Stimulated activated CD4-positive, alpha-beta T cell treated with anti-CD3 and anti-CD28 coated beads, TNF-alpha, amount 100 ng/mL, for 48 hours (primary cell): ENCODE results near the gene DACT2.

Experiments used
- DNase-seq, 3 donors: peaks; one replicate each; pipeline ENCODE4 v3.0.0-alpha.2; 2020; ENCODE audit warnings: low read depth in 3 of 3

Gene DACT2

DNA sequence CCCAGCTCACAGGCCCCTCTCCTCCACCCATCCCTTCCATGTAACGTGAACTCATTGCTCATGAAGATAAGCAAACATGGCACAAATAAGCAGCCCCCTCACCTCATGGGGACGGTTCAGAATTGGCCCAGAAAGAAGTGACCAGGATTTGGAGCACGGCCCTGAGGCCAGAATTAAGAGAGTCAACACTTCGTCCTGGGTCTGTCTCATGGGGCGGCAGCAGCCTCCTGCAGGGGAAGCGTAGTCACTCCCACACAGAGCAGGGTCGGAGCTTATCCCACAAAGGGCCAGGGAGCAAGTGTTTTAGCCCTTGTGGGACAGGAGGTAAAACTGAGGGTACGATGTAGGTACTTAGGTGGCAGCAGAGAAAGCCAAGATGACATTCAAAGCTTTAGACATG lies 28.6 kb upstream of the DACT2 start:
- no peak for DNase-seq

DNA sequence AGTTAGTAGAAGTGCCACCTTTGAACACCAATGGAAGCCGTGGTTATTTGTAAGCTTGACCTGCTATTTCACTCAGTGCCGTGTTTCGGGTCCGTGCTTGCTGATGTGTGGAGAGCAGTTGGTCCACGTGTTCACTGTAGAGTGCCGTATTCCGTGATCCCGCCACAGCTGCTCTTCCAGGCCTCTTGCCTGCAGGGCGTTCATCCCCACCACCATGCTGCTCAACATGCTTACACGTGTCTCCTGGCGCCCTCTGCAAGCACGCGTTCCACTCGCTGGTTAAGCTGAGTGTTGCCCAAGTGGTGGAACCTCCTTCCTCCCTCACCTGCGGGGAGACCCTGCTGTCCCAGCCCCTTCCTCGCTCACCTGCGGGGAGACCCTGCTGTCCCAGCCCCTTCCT lies 28.0 kb upstream of the DACT2 start:
- no peak for DNase-seq

DNA sequence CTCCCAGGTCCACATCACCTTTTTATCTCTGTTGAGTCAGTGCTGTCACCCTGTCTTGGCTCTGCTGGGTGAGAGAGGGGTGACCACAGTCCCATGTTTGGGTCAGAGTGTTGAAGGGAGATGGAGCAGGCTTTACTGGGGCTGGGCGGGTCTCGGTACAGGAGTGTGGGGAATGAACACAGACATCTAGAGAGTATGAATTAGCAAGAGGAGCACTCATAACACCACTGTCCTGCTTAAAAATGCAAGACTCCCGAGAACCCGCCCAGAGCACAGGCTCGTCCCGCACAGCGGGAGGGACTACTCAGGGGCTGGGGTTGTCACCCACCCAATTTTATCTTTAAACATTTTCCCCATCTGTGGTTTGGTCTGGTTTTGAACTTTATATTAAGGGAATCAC lies 27.5 kb upstream of the DACT2 start:
- no peak for DNase-seq

DNA sequence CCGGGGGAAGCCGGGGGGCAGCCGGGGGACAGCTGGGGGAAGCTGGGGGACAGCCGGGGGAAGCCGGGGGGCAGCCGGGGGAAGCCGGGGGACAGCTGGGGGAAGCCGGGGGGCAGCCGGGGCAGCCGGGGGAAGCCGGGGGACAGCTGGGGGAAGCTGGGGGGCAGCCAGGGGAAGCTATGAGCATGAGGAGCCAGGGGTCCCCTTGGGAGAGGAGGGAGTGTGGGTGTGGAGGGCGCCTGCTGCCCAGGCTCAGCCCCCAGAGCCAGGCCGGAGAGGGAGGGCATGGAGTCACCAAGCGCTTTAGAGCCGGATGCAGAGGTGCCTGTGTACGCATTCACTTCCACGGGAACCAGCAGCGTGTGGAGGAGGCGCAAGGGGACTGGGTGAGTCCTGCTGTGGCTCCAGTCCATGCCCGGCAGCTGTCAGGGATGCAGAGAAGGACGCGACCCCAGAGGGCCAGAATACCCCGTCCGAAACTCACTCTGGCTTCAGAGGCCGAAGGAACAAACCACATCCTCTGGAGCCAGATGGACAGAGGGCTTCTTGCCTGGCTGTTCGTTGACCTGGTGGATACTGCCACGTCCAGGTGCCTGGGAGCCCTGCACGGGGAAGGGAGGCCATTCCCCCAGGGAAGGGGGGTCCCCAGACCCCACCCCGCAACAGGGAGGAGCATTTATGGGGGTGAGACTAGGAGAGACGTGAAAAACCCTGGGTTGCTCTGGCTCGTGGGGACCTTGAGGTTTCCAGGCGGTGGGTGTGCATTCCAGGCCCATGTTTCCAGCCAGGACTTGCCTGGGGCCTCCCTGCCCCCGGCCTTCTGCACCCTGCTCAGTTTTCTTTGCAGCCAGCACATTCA lies 26.5 kb upstream of the DACT2 start:
- DNase-seq = no peak

DNA sequence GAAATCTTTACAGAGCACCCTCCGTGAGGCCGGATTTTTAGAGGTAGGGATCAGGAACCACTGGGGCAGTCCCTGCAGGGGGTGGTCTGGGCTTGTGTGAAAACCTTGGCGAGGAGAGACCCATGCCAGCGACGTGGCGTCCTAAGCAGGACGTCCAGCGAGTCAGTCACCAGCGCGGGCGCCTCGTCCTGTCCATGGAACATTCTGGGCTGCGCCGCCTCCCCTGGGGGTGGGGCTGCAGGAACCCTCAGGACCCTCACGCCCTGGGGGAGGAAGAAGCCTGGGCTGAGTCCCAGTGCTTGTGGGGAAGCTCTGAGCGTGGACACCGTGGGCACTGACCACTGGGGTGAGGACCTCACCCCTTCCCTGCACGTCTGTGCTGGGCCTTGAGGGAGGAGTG lies 25.7 kb upstream of the DACT2 start:
- no peak for DNase-seq

GRCh38 chr6:168344338-168344737 lies 24.8 kb upstream of the DACT2 start:
- DNase-seq = no peak

GRCh38 chr6:168343239-168344150 lies 23.9 kb upstream of the DACT2 start:
- no peak for DNase-seq

- no peak for DNase-seq
Observed at GRCh38 chr6:168342636-168343035, 23.1 kb upstream of the DACT2 start.

DNA sequence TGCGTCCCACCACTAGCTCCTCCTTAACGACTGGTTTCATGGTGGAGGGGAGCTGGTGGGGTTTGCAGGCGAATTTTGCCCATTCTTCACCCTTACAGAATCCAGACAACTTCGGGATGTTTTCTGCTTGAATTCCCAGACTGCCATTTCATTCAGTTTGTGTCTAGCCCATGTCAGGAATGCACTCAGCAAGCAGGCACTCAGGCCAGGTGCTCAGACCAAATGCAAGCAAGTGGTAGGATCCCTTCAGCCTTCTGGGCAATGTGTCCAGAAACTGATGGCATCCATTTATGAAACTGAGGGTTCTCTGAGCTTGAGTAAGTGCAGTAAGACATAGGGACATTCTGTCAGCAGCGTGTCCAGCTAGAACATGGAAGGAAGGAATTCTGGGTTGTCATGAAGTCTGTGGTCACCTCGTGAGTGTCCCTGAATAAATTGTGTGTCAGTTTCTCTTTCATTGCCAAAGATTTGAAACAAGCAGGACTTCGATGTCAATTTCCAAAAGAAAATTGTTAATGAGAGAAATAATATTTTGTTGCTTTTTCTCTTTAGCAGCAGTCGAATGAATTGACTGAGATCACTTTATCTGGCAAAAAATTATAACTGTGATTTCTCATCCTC lies 21.8 kb upstream of the DACT2 start:
- no peak for DNase-seq

- DNase-seq = no peak
Observed at GRCh38 chr6:168340819-168341218, 21.2 kb upstream of the DACT2 start.

DNA sequence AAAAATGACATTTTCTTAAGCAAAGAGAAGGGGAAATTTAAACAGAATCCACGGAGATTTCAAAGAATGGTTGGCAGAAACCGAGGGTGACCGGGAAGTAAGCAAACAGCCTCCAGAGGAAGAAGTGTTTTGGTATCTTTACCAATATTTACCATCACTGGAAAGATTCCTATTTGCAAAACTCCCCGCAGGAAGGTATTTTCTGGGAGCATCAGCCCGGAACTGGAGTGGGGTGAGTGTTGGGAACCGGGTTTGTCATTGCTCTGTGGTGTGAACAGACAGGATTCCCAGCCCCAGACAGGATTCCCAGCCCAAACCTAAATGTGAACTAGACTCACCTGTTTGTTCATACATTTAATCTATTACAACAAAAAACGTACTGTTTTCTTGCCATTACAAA lies 19.2 kb upstream of the DACT2 start:
- no peak for DNase-seq

GRCh38 chr6:168336967-168337366 lies 17.4 kb upstream of the DACT2 start:
- no peak for DNase-seq

GRCh38 chr6:168333989-168334388 lies 14.4 kb upstream of the DACT2 start:
- no peak for DNase-seq

GRCh38 chr6:168333491-168333890 lies 13.9 kb upstream of the DACT2 start:
- no peak for DNase-seq

- no peak for DNase-seq
Observed at GRCh38 chr6:168333039-168333438, 13.5 kb upstream of the DACT2 start.

DNA sequence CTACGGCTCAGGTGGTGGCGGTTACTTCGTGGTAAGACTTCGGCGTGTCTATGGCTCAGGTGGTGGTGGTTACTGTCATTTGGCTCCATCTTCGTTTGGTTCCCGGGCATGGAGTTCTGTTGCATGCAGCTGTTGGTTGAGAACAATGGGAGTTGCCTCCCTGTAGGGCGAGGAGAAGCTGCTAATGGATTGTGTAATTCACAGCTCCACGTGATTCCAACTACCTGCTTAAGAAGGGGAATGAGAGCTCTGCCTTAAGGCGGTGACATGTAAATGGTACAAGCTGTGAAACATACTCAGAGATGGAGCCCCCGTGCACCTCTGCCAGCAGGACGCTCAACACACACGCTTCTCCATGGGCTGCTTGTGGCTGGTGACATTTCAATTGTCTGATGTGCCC lies 12.4 kb upstream of the DACT2 start:
- DNase-seq = no peak

- DNase-seq = no peak
Observed at GRCh38 chr6:168331058-168331457, 11.5 kb upstream of the DACT2 start.

DNA sequence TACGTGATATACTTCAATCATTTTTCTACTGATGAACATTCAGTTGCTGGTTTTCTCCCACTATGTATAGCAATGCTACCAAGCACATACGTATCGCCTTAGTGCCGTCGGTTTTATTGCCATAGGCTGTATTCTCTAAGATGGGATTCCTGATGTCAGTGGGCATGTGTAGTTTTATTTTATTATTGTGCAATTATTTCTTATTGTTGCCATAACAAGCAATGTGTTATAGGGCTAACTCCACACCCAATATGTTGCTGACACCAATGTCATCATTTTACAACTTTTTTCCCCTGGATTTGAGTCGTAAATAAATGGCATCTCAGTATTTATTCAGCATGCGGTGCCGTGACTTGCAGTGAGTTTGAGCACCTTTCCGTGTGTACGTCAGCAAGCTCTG lies 10.8 kb upstream of the DACT2 start:
- DNase-seq = no peak

DNA sequence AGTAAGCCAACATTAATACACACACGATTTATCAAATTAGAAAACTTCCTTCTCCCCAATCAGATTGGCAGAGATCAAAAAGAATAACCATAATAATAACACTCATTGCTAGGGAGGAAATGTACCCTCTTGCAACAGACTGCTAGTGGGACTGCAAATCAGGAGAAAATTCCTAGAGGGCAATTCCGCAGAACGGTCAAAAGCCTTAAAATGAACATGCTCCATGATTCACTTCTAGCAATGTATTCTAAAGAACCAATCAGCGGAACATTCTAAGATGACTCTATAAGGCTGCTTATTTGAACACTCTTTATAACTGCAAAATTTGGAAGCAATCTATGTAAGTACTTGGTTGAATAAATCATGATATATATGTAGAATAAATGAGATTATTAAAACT lies 8.5 kb upstream of the DACT2 start:
- no peak for DNase-seq

GRCh38 chr6:168326294-168327261 lies 7.0 kb upstream of the DACT2 start:
- DNase-seq = no peak

DNA sequence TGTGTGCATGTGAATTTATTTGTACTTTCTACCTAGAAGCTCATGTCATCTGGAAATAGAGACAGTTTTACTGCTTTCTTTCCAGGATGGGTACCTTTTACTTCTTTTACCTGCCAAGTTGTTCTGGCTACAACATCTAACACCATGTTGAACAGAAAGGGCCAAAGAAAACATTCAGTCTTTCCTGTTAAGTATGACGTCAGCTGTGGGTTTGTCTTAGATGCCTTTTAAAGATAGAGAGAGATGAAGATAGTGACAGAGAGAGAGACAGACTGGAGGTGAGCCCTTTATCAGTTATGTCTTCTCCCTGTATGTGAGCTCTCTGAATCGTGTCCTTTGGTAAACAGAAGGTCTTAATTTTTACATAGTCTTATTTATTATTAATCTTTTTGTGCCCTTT lies 3.4 kb upstream of the DACT2 start:
- DNase-seq = no peak
